ENCODE data around the gene DMD.

Gene DMD

DNA sequence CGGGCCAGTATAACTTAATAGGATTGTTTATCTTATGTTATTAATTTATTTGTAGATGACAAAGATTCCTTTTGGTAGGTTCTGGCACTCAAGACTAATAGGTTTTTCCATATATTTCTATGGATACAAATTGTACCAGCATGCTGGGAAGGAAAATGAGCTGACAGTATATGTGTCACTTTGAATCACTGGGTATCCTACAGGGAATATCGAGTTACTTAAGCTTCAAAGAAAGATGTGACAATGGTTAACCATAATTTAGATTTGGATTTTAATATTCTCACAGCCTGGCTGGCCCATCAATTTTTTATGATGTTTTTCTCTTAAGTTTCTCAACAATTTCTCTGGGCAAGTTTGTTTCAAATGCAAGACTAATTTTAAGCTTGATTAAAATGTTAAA lies 1640.7 kb downstream of the DMD start:
- DNase-seq, result no peak

DNA sequence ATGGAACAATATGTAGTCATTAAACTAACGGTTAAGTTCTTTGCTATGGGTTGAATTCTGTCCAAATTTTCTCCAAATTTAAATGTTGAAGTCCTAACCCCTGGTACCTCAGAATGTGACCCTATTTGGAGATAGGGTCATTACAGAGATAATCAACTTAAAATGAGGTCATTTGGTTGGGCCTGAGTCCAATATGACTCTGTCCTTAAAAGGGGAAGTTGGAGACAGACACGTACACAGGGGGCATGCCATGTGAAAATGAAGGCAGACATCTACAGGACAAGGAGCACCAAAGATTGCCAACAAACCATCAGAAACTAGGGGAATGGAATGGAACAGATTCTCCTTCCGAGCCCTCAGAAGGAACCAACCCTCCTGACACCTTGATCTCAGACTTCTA lies 1647.6 kb downstream of the DMD start:
- DNase-seq, result peak in 2 of 3 donors; percentile 0

DNA sequence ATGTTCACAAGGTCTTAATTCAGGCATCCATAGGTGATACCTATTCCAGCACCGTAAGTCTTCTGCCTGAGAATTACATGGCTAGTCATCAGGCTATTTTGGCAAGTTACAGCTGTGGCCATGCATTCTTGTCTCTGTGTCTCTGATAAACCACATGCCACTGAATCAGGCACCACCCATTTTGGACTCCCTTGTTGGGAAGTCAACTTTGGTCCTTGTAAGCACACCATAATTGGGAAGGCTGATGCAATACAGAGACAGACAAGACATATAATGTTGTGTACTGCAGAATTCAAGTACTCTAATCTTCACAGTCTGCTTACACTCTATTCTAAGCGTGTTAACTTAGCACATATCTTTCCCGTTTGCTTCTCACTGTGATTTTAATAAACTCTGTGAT lies 1655.8 kb downstream of the DMD start:
- no peak for DNase-seq

DNA sequence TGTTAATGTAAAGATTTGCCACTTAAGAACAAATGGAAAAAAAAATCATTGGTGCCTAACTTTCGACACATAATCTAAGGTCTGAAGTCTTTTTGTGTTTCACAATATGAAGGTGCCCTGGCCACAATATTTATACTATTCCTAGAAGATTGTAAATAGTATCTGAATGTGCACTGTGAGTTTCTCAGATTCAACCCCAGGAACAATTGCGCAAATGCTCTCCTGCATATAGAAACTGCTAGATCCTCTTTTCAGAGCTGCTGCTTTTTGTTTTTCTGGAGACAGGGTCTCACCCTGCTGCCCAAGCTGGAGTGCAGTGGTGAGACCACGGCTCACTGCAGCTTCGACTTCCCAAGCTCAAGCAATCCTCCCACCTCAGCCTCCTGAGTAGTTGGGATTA lies 1659.4 kb downstream of the DMD start:
- peak in 1 of 3 donors; percentile 0 for DNase-seq

DNA sequence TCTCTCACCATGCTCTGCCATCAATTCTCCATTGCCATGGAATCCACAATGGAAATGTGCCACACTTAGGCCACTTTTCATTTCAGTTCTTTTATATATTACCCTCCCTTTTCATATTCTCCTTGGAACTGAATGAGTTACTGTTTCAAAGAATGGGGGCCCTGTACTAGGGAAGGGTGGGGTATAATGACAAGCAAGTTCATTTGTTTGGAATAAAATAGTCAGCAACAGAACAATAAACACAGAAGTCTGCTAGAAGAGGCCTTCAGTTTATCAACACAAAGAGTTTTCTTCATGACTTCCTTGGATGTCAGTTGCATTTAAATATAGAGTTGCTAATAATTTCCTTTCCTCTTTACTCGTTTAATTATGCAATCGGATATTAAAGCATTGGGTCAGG lies 1661.2 kb downstream of the DMD start:
- DNase-seq, result no peak

DNA sequence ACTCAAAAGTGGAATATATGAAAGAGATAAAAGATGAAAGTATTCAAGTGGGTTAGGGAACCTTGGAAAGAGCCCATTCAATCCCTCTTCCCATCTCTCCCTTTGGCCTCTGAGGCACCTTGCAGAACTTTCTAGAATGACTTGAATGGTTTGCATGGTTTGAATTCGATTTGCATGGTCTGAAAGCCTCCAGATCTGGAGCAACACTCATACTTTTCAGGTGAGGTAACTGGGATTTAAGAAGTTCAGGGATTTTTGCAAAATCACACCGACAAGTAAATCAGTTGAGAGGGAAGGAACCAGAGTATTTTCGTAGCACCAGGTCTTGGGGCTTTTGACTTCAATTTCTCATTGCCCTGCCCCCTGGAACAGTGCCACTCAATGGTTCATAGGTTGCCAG lies 1663.5 kb downstream of the DMD start:
- DNase-seq, result no peak

DNA sequence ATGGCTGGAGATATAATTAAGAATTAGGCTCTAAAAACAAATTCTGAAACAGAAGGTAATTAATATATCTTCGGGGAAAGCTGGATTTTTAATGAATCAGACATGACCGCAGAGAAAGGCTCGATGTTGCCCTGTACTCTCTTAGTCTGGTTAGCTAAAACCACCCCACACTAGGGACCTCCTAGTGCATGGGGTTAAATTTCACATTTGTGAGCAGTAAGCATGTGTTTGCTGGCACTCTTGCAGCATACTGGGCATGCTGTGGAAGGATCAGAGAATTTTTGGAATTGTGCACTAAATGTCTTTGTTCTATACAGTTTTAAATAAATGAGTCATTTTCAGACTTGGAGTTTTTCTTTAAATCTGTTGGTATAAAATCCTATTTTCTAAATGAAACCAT lies 1663.9 kb downstream of the DMD start:
- DNase-seq, result no peak

DNA sequence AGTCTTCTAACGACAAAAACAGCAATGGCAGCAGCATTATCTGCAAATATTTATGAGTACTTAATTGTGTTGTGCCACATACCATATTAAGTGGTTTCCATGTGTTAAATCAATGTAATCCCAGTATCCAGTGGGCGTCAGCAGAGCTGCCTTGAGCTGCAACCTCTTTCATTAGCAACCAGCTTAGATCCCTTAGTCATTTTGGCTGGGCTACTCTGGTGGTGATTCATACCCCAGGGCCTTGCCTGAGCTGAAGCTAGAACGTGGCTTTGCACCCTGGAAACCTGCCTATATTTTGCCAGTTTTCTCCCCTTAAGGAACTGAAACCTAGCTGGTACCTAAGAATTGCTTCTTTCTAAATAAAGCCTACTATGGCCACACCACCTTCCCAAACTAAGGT lies 1665.2 kb downstream of the DMD start:
- peak in 2 of 3 donors; percentile 0 to 17 for DNase-seq

DNA sequence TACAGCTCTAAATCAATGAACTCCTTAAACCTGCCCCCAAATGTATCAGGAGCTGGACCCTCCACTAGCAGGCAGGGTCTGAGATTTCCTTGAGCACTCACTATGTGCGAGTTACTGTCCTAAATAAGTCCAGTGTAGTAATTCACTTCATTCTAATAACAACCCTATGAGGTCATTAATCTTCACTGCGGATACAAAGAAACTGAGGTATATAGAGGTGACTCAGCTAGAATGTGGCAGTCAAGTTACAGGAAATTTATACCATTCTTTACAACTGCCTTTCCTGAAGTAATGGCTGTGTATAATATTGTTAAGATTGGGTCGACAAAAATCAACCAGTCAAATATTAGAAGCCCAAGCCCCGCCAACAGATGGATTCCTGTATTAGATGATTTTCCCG lies 1665.6 kb downstream of the DMD start:
- DNase-seq, result no peak

DNA sequence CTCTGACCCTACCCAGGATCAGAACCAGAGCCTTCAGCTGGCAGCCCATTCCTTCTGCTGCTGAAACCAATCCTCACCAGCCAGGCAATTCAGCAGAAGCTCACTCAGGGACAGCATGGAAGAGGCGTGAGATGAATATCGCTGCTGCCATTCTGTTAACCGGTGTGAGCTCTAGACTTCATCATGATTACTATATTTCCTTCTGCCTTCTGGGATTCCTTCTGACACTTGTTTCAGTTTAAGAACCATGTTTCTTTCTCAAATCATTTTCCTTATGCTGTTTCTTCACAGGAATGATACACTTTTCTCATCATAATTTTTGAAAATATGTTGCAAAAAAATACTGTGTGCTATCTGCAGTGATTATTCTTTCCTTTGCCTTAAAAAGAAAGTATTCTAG lies 1666.2 kb downstream of the DMD start:
- DNase-seq, result no peak

DNA sequence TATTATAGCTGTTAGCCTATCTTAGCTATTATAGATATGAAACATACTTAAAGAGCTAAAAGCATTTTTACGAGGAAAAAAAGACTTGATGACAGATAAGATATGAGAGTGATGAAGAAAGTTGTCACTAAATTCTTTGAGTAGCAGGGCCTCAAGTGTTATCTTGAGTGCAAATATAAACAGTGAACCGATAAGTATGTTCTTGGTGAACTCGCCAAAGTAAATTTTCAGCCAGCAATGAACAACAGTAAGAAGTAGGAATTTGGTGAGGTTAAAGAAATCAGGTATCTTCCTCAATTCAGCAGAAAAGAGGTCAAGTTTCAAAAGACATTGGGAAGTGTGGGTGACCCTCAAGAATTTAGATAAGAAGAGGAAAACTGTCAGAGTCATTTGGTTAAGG lies 1667.7 kb downstream of the DMD start:
- DNase-seq, result no peak

DNA sequence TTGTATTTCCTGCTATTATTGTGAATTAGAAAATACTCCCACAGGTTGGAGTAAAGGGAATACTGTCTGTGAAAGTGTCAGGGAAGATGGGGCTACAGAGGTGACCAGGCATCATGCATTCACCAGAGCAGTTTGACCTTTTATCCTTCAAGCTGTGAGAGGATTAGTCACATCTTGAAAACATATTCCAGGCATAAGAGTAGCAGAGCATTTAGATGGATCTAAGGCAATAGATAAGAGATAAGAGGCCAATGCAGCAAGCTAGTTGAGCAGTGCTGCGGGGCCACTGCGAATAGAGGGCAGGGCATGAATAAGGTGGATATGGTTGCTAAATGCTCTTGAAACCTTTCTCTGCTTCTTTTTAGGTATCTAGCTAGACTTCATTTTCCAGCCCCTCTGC lies 1668.8 kb downstream of the DMD start:
- no peak for DNase-seq

DNA sequence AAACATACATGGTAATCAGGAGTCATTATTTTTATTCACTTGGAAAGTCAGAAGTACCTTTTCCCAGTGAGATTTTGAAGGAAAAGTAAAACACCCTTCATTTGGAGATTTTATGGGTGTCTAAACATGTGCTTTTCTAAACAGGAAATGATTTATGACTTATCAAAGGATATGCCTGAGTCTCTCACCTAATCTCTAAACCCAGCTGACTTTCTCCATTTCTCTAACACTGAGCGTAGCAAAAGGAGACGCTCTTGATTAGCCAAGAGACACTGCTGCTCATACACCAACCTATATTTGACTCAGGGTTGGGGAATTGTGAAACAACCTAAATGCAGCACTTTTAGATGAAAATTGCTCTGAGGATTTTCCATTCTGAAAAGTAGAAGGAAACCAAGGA lies 1671.0 kb downstream of the DMD start:
- no peak for DNase-seq

DNA sequence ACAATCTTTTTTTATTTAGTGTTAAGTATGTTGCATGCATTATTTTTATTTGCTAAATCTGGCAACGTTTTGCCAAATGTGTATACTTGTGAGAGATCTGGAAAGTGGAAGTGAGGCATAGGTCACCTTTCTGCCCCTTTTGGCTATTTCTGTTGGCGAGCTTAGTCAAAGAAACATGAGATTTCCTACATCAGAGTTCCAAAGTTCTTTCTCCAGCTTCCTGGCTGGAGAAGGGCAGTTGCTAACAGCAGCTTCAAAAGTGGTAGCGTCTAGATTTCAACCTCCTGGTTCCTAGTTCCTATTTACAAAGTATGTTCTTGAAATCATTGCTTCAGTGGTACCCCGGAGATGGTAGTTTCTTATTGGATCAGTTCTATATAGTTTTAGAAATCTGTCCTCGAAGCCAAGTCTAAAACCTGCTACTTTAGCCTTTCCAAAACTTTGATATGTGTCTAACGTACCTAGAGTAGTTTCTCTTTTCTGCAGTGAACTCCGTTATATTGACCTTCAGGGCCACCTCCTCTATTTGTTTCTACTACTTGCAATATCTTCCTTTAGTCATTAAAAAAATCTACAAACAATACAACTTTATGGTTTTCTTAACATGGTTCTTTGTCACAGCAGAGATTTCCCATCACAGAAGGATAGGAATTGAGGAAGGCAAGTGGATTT lies 1683.8 kb downstream of the DMD start:
- DNase-seq, result no peak

DNA sequence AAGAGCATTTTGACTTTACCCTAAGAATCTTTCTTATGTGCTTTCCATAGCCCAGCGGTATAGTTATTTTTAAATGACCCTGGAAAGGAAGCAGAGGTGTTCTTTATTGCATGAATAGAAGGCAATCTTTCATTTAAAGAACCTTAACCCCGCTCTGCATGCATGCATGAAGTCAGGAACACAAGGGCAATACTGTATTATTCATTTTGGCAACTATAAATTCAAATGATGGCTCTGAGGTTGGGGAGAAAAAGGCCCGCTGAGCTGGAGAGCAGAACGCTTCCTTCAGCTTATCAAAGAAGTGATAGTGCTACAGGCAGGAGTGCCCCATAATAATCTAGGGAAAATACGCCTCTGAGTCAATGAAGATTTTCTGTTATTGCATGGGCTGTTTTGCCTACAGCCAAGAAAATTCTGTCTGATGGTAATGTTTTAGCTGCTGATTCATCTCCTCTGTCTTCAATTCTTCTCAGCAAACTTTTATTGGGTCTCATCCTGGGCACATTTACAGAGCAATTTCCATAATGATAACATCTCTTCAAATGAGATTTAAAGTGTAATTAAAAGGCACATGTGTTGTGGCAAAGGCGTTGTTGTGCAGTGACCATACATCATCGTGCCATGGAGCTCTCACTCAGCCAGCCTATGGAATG lies 1687.3 kb downstream of the DMD start:
- no peak for DNase-seq

DNA sequence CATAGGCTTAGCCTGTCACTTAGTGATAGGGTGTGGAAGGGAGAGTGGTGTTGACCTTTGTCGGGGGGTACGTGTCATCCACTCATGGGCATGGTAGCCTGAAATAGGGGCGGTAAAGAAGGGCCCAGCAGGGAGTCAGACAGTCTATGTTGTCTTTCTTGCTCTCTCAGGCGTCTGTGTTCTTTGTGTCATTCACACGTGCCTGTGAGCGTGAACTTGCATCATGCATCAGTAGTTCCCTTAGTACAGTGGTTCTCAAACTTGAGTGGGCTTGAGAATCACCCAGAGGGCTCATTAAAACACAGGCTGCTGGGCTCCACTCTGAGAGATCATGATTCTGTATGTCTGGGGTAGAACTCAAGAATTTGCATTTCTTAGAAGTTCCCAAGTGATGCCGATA lies 1688.6 kb downstream of the DMD start:
- no peak for DNase-seq

DNA sequence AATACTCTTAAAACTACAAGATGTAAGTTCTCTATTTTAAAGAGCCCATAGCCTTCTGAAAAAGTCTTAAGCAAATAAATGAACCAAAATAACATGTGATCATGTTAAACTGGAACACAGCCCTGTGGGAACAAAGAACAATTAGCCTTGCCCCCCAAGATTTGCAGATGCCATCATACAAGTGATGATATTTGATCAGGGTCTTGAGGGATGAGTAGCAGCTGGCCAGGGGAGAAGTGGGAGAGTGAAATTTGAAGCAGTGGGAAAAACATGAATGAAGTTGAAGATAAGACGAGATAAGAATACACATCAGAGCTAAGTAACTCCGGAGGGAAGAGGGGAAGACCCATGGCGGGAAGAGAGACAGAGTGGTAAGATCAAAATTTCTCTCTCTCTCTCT lies 1689.4 kb downstream of the DMD start:
- no peak for DNase-seq

DNA sequence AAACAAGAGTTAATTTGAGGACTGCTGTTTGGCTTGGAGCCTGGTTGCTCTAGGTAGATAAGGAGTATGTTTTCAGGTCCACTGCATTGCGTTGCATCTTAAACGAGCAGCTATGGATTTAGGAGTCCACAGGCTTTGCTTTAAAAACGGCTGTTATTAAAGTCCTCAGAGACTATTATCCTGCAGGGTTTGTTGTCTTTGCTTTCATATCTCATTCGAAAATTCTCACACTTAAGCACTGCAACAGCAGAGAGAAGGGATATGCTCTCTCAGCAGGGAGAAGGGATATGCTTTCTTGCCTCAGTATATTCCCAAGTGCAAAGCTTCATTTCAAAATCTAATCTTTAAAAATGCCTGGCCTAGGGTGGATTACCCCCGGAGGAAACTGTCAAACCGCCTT lies 1694.8 kb downstream of the DMD start:
- no peak for DNase-seq

DNA sequence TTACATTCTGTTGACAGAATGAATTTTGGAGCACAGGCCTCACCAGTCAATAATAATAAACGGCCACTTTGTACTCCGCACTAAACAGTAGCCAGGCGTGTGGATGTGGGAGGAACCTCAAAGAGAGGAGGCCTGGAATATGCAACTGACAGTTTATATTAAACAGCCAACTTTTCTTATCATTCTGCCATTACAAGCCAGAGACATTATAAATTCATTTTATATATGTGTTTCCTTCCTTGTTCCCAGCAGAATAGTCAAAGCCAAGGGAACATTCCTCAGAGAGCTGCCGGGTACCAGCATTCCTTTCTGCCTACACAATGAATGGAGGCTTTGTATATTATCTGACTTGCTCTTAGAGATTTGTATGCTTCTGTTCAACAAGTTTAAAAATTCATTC lies 1703.0 kb downstream of the DMD start:
- no peak for DNase-seq

DNA sequence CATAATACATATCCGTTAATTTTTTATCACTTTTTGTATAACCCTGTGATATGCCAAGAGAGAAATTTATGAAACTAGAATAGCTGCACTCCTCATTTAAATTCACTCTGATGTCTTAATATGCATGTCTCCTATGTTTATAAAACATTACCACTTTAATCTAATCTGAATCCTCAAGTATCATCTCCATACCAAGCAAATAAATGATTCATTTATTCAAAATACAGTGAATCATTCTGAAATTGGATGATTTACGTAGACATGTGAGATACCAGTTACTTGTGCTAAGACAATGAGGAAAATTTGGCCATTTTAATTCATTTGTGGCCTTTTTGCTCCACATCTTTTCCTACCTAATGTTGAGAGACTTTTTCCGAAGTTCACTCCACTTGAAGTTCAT lies 1704.4 kb downstream of the DMD start:
- no peak for DNase-seq

DNA sequence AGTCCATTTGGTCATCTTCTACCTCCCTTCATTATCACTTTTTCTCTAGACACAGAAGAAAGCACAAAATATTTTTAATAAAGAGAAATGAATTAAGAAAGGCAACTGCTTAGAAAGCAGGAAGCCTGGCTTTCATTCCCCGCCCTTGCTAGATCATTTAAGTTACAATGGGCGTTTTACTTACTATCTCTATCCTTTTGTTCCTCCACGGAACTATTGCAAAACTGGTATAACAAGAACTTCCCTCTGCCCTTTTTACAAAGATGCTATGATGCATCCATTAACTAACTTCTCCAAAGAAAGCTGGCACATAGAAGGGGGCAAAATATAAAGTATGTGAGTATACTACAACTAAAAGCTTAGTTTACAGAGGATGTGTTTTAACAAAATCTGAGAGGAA lies 1705.0 kb downstream of the DMD start:
- DNase-seq, result no peak

DNA sequence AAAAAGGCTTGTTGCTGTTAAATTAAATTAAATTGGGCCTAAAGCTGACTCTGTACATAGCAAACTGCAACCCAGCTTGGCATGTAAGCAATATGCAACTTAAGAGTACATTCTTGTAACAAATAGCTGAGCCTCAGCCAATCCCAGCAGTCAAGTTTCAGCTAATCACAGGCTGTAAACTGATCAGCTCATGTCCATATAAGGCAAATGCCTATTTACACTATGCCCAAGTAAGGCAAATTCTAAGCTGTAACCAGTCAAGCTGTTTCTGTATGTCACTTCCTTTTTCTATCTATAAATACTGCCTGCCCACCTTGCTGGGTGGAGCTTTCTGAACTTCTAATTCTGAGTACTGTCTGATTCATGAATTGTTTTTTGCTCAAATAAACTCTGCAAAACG lies 1710.4 kb downstream of the DMD start:
- DNase-seq, result no peak

DNA sequence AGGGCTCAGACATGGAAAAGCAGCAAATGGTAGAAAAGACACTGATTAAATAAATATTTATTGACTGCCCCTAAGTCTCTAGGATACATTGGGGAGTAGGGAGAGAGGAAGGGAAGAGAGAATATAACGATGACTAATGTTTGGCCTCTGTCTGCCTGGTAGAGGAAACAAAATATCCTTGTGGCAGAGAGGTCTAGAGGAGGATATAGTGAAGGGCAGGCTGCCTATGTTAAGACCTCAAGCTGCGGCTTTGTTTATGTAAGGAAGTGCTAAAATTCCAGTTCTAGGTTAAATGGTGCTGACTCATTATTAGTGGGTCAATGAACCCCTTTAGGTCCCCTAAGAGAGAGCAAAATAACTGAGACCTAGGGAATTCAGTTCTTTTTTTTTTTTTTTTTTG lies 1712.2 kb downstream of the DMD start:
- DNase-seq, result no peak

DNA sequence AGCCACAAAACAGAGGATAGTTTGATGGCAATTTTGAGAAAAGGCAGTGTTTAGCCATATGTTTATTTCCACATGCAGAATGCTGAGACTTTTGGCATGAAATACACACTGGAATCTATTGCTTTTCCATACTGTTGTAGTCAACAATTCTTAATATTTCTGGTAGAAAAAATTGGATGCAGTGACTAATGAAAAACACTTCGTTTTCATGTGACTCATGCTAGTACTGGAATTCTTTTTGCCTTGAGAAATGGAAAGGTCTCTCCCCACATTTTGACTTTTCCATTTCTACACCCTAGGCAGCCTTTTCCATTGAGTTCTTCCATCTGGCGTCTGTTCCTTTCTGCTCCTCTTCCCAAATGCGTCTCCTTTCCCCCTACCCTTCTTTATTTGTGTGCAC lies 1714.3 kb downstream of the DMD start:
- DNase-seq, result no peak

DNA sequence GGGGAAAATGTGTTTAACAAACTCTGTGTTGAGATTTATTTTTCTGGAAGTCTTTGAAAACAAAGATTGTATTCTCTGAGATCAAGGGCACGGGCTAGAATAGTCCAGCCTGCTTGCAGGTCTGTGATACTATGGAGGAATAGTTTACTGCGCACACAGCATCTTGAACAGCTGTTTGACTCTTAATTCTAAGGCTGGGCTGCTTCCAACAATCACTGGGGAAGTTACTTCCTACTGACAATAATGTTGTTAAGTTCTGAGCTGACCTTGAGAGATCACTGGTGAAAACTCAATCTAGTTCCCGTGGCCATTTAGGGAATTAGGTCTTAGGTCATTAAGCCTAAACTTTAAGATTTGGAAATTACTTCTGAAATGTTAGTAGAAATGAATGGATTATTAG lies 1723.4 kb downstream of the DMD start:
- no peak for DNase-seq
